NCI-H1930 (cell line): Measurements from ENCODE around the gene UBE2Z.

Experiments
- DNase-seq, 2 experiments: peaks; one replicate each; lab custom pipeline; 2025; lab: John Stamatoyannopoulos, UW

The UBE2Z gene

DNA sequence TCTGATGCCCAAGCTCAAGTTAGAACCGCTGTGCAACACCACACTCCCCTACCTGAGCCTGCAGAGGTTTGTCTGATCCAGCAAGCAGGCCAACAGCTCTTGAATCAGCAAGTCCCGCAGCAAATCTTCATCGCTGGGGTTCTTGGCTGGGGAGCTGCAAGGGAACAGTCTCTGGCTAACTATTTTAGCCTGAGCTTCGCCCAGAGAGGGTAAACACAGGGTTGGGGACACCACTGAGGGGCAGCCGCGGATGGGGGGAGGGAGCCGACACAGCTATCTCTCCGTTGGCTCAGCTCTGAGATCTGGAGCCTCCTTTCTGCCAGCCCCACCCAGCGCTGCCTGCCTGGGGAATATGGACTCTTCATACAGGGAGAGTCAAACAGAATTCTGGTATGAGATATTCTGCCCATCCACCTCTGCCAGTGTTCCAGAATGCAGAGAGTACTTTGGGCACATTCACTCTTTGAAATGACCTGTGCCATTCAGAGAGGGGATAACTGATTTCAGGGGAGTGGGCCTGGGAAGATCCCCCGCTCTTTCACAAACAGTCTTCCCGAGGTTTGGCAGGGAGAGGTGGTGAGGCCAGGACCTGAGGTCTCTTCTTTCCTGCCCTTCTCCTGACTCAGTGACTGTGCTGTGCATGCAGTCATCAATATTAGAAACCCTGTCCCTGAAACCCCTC is 52.8 kb downstream of the UBE2Z start:
- no peak for DNase-seq

DNA sequence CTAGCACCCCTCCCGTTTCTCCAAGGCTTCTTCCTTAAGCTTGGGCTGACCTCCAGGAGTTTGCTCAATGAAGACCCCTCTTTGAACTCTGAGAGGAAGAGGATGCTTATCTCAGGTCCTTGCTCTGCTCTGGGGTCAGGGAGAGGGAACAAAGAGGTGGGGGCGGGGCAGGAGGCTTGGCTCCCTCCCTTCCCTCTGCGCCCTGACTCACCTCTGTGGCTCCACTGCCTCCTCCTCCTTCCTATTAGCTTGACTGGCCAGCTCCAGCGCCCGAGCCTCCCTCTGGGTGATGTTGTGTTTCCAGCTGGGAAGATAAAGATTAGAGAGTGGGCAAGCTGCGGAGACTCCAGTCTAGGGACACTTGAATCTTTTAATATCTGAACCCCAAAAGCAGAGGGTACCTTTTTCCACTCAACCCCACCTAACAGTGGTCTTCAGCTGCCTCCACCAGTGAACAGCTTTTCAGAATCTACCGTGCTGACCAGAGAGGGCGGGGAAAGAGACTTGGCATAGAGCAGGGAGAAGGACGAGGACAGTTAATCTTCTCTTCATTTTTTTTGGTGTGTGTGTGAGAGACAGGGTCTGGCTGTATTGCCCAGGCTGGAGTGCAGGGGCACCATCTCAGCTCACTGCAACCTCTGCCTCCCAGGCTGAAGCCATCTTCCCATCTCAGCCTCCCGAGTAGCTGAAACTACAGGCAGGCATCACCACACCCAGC is 53.5 kb downstream of the UBE2Z start:
- no peak for DNase-seq

DNA sequence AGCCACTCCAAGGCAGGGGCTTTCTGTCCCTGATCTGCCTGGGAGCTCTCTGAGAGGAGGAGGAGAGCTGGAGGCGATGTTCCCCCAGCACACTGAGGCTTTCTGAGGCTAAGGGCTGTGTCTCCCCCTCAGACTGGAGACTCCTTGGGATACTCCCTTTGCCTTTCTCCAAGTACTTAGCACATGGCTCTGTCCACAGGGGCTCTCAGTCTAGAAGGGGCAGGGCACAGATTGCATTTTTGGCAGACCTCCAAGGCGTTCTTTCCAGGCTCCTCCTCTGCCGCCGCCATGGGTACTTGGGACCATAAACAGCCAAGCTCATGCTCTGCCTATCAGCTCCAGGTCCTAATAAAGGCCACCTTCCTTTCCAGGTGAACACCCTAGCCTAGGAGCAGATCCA is 62.0 kb downstream of the UBE2Z start:
- DNase-seq: no peak

DNA sequence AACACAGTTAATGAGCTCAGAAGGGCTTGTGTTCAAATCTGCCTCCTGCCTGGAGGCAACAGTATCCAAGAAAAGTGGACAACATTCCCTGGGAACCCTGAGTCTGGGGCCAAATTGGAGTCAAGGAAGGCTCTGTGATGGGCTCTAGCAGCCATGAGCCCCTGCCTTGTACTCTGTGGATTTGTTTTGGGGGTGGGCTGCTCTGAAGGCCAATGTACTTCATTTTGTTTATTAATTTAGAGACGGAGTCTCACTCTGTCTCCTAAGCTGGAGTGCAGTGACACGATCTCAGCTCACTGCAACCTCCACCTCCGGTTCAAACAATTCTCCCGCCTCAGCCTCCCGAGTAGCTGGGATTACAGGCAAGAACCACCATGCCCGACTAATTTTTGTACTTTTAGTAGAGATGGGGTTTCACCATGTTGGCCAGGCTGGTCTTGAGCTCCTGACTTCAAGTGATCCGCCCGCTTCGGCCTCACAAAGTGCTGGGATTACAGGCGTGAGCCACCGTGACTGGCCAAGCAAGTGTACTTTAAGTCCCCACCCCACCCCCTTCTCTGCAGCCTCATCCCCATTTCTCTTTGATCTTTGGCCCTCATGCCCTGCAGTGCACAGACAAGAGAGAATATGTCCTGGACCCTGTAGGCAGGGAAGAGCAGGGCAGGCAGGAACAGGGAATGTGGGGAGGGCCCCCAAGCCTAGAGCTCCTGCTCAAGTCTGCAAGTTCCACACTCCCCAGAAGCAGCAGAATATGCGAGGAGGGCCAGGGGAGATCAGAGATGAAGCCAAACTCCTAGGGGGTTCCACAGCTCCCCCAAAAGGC is 62.9 kb downstream of the UBE2Z start:
- no peak for DNase-seq

DNA sequence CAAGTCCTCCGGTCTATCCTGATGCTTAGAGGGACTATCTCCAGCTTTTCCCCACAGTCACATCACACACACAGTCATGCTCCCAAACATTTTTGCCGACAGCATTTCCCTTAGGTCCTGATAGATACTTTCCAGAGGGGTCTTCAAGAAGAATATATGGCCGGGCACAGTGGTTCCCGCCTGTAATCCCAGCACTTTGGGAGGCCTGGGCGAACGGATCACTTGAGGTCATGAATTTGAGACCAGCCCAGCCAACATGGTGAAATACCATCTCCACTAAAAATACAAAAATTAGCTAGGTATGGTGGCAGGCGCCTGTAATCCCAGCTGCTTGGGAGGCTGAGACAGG is 64.5 kb downstream of the UBE2Z start:
- DNase-seq: no peak

DNA sequence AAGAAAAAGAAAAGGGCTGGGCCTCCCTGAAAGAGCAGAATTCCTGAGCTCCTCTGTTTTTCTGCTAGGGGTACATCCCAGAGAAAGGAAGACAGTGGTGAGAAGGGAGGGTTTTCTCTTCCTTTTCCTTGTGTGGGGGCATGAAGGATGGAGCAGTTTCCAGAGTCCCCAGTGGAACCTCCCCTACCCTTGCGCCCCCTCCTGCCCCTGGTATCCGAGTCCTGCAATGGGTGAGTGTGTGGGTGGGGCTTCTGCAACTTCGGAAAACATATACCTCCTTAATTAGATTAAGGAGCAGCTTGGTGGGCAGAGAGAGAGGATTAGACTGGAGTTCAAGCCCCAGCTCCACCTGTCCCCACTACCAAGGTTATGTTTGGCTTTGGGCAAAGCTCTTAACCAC is 65.6 kb downstream of the UBE2Z start:
- no peak for DNase-seq
